ENCODE results near the gene CTDNEP1.
A peak's percentile ranks its signal among the peaks of the same experiment; 100 is the strongest.

CTDNEP1 gene

GRCh38 chr17:7214300-7215135 lies 37.0 kb downstream of the CTDNEP1 start:
- peak; percentile 98 for DNase-seq

DNA sequence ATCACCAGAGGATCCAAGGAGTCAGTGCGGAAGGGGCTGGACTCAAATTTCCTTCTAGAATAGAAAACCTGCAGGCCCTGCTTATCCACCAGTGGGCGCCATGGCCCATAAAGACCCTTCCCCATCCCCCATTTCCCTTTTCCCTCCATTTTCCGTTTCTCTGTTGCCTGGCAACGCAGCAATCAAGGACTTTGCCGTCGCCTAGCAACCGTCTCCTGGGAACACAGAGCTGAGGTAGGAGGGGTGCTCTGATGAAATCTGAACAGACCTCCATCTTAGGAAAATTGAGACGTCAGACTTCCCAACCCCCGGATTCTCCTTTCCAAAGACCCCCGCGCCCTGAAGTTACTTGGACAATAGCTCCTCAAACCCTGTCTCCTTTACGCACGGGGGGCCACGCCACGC lies 37.6 kb downstream of the CTDNEP1 start:
- peak; percentile 86 for DNase-seq

GRCh38 chr17:7211491-7212273 lies 39.9 kb downstream of the CTDNEP1 start:
- no peak for DNase-seq

GRCh38 chr17:7208754-7209460 lies 42.6 kb downstream of the CTDNEP1 start:
- no peak for DNase-seq

DNA sequence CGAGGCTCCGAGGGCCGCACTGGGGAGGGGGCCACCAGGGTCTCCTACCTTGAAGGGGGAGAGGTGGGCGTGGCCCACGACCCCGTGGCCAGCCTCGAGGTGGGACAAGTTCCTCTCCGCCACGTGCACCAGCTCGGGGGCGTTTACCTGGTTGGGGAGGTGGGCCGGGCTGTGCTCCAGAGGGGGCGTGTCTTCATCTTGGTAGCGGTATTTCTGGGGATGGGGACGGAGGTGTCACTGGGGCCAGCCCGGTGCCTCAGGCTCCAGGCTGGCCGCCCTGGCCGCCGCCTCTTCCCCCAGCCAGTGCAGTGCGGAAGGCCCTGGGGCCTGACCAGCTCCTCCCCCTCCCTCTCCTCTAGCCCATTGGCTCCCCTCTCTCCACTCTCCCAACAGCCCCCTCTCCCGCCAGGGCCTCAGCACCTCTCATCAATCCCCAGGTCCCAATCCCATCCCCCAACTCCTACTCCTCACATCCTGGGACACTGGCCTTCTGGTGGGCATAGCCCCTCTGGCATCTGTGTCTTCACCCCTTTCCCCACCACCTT lies 43.4 kb downstream of the CTDNEP1 start:
- no peak for DNase-seq

GRCh38 chr17:7207120-7208001 lies 44.2 kb downstream of the CTDNEP1 start:
- DNase-seq: no peak

DNA sequence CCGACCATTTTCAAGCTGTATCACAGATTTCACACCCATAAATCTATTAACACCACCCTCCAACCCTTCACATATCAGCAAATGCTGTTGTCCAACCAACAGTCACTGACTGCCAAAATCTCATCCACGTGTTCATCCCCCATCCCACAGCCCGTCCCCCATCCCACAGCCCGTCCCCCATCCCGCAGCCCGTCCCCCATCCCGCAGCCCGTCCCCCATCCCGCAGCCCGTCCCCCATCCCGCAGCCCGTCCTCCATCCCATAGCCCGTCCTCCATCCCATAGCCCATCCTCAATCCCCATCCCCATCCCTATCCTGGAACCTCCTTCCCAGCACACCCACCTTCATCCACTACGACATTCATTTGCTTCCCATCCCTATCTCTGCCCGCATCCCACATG lies 46.0 kb downstream of the CTDNEP1 start:
- DNase-seq: no peak

DNA sequence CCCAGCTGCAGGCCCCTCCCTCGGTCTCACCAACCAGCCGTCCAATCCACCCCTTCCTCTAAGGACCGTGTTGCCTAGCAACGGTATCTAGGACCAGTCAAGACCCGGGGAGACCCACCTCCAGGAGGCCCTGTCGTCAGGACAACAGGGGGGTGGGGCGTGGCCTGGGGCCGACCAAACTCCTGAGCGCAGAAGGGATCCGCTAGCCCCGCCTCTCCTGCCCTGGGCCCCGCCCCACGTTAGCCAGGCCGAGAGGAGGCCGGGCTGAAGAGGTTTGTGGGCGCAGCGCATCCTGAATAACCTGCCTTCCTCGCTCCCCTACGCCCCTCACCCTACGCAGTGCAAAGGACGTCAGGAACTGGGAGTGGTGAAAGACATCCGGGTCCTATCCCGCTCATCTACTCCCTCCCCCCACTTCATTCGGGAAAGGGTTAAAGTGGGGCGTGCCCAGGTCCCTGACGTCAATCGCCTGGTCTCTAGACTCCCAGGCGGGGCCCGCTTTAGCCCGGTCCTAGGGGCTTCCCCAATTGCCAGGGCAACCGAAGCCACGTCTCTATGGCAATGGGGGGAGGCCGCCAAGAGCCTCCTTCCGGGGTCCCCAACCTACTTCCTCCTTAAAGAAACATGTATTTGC lies 46.6 kb downstream of the CTDNEP1 start:
- DNase-seq: peak; percentile 89

GRCh38 chr17:7204336-7204735 lies 47.2 kb downstream of the CTDNEP1 start:
- DNase-seq: peak; percentile 42

- no peak for DNase-seq
These were observed 48.1 kb downstream of the CTDNEP1 start for GRCh38 chr17:7203391-7203790.

DNA sequence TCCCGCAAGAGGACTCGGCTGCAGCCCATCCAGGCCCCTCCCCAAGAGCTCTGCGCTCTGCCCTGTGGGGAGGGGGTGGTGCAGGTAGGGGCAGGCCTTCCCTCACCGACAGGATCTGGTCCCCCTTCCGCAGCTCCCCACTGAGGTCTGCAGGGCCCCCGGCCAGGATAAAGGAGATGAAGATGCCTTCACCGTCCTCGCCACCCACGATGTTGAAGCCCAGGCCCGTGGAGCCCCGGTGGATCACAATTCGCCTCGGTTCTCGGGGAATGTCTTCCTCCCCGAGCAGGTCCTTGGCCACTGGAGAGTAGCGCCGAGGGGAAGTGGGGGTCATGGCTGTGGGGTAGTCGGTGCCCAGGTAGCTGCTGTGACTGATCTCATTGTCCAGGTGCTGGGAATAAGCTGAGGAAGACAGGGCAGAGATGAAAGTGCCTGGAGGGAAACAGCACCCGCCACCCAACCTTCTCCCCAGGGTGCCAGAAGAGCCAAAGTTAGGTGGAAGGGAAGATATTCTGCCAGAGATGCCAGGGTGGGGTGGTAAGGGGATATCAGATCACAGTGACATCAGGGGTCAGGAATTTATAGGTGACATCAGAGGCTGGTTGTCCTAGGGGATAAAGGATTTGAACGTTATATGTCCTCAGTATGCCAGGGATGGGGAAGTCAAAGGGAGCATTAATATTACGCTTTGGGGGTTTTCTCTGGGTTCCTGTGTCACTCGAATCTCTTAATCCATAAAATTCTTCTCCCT lies 54.7 kb downstream of the CTDNEP1 start:
- no peak for DNase-seq

DNA sequence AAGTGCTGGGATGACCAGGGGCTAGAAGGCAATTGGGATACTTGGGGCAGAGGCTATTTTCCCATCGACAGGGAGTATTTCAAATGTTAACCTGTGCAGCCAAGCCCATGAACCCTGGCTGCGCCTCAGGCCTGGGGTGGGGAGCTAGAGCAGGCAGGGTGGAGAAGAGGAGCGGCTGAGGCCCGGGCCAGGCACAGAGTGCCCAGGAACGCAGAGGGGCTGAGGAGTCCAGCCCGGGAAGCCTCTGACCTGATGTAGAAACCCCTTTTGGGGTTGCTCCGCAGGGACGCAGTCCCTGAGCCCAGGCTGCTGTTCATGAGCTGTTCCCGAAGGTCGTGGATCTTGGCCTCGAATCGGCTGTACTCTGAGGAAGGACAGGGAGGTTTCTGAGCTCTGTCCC lies 55.6 kb downstream of the CTDNEP1 start:
- DNase-seq: no peak
